CD14-positive monocyte (primary cell): Measurements from ENCODE around the gene VPS35. TPM values are rescaled to one million over a fixed set of nuclear protein-coding genes. Genes with fewer than 3 reads are reported as not detected.
A peak's percentile ranks its signal among the peaks of the same experiment; 100 is the strongest.

ENCODE experiments used
- DNase-seq, 3 donors: peaks; one replicate each; pipeline ENCODE4 v3.0.0-alpha.2; 2011 to 2022
- H2AFZ ChIP-seq: 2 replicates; pipeline ENCODE4 v1.6.0; 2012; ENCODE audit warnings: mild to moderate bottlenecking, low read depth, low read length, inconsistent platforms; ENCODE audit not compliant: insufficient read depth, poor library complexity, severe bottlenecking
- H3K27ac ChIP-seq, 2 donors: 1 replicate in 1 of 2; 2 replicates in 1 of 2; pipeline ENCODE4 v1.5.1; 2012 to 2013; ENCODE audit warnings: low read length in 2 of 2, control low read depth in 1 of 2, inconsistent platforms in 1 of 2, low read depth in 1 of 2, mild to moderate bottlenecking in 1 of 2
- H3K27me3 ChIP-seq, 2 donors: one replicate each; pipeline versions ENCODE4 v1.6.0 to v1.6.1; 2011 to 2013; ENCODE audit warnings: low read length in 2 of 2; ENCODE audit not compliant: control insufficient read depth in 2 of 2, insufficient read depth in 2 of 2
- H3K36me3 ChIP-seq, 2 donors: replicated peaks in 1 of 2; 1 replicate in 1 of 2; 2 replicates in 1 of 2; pipeline versions ENCODE4 v1.5.1 to v1.6.1; 2012 to 2013; ENCODE audit warnings: low read length in 2 of 2, control low read depth in 1 of 2, inconsistent platforms in 1 of 2, mild to moderate bottlenecking in 1 of 2; ENCODE audit not compliant: insufficient read depth in 2 of 2, control insufficient read depth in 1 of 2
- H3K4me1 ChIP-seq, 2 donors: 1 replicate in 1 of 2; 2 replicates in 1 of 2; pipeline versions ENCODE4 v1.5.1 to v1.6.1; 2012 to 2013; ENCODE audit warnings: low read length in 2 of 2, control low read depth in 1 of 2, inconsistent platforms in 1 of 2, mild to moderate bottlenecking in 1 of 2, moderate library complexity in 1 of 2; ENCODE audit not compliant: insufficient read depth in 2 of 2, control insufficient read depth in 1 of 2
- H3K4me2 ChIP-seq: replicated peaks from 2 replicates; pipeline ENCODE3; 2012; ENCODE audit warnings: low read length, moderate library complexity, mild to moderate bottlenecking; ENCODE audit not compliant: poor library complexity, severe bottlenecking; ENCODE audit errors: extremely low read depth
- H3K4me3 ChIP-seq, 3 experiments: fragments of 200-600 bp in 1 of 3; sonication (generic) in 1 of 3; replicated peaks in 1 of 3; 1 replicate in 2 of 3; 2 replicates in 1 of 3; pipeline ENCODE4 v1.5.1; 2011 to 2013; ENCODE audit warnings: low read length in 3 of 3, mild to moderate bottlenecking in 3 of 3, control low read depth in 2 of 3, low read depth in 2 of 3, inconsistent platforms in 1 of 3, moderate library complexity in 1 of 3
- H3K79me2 ChIP-seq: 2 replicates; pipeline ENCODE4 v1.6.0; 2012; ENCODE audit warnings: mild to moderate bottlenecking, control low read depth, inconsistent platforms, low read length, moderate library complexity; ENCODE audit not compliant: insufficient read depth
- H3K9ac ChIP-seq: 2 replicates; pipeline ENCODE4 v1.6.0; 2017; ENCODE audit warnings: low read length, mild to moderate bottlenecking; ENCODE audit not compliant: insufficient read depth, poor library complexity, severe bottlenecking
- H3K9me3 ChIP-seq, 2 donors: replicated peaks in 1 of 2; 1 replicate in 1 of 2; 2 replicates in 1 of 2; pipeline versions ENCODE4 v1.5.1 to v1.6.1; 2012 to 2013; ENCODE audit warnings: low read length in 2 of 2, control low read depth in 1 of 2; ENCODE audit not compliant: control insufficient read depth in 1 of 2, insufficient read depth in 1 of 2
- H4K20me1 ChIP-seq: 2 replicates; pipeline ENCODE4 v1.6.0; 2012; ENCODE audit warnings: mild to moderate bottlenecking, low read length, control low read depth, moderate library complexity; ENCODE audit not compliant: insufficient read depth
- H3K27ac Mint-ChIP-seq, 7 donors: one replicate each; pipeline ENCODE4 v1.8.0; 2020; ENCODE audit warnings: mild to moderate bottlenecking in 7 of 7, mixed read lengths in 7 of 7, moderate library complexity in 6 of 7, inconsistent platforms in 2 of 7
- H3K27me3 Mint-ChIP-seq, 3 donors: one replicate each; pipeline ENCODE4 v1.8.0; 2021 to 2022; ENCODE audit warnings: low read depth in 3 of 3, mild to moderate bottlenecking in 3 of 3, mixed read lengths in 3 of 3, moderate library complexity in 3 of 3, inconsistent platforms in 1 of 3
- H3K36me3 Mint-ChIP-seq, 2 donors: one replicate each; pipeline ENCODE4 v1.8.0; 2020; ENCODE audit warnings: mixed read lengths in 2 of 2, inconsistent platforms in 1 of 2, mild to moderate bottlenecking in 1 of 2
- H3K4me1 Mint-ChIP-seq: one replicate; pipeline ENCODE4 v1.8.0; 2020; ENCODE audit warnings: mild to moderate bottlenecking, mixed read lengths
- H3K4me3 Mint-ChIP-seq, 2 donors: one replicate each; pipeline ENCODE4 v1.8.0; 2020; ENCODE audit warnings: mild to moderate bottlenecking in 2 of 2, mixed read lengths in 2 of 2, moderate library complexity in 1 of 2
- H3K9me3 Mint-ChIP-seq, 7 donors: one replicate each; pipeline ENCODE4 v1.8.0; 2020 to 2022; ENCODE audit warnings: mixed read lengths in 7 of 7, mild to moderate bottlenecking in 6 of 7, moderate library complexity in 6 of 7, inconsistent platforms in 2 of 7
- WGBS: methylation state at CpG from one replicate; pipeline ENCODE4 v1.1.5; 2013; ENCODE audit warnings: missing lambda C conversion rate; ENCODE audit not compliant: insufficient coverage; 5-methylcytosine and 5-hydroxymethylcytosine counted together
- intact Hi-C, 2 donors: fragments of 100-400 bp; cut with micrococcal nuclease; formaldehyde crosslinking; loops; one replicate each; pipeline versions ENCODE4 v1.15.0 to v1.15.1; 2023
- polyA plus RNA-seq, 3 donors: library from polyadenylated mRNA; depleted of rRNA in 1 of 3; unstranded in 2 of 3; stranded (reverse) in 1 of 3; fragments of 300-500 nt in 2 of 3; fragments of >200 nt in 1 of 3; fragmentation: Illumina TruSeq in 2 of 3; gene quantifications; 1 replicate in 2 of 3; 2 replicates in 1 of 3; pipeline ENCODE4 v1.2.3, GENCODE V29; 2012 to 2021
- TF ChIP-seq, protein P1 (sequence below): fragments of 200-600 bp; IDR thresholded peaks from one replicate; pipeline ENCODE4 v1.8.0; 2022; ENCODE audit warnings: antibody characterized with exemption, mild to moderate bottlenecking

The VPS35 gene
- polyA plus RNA-seq, 3 donors: 14.6 to 130 (median 113) TPM

DNA sequence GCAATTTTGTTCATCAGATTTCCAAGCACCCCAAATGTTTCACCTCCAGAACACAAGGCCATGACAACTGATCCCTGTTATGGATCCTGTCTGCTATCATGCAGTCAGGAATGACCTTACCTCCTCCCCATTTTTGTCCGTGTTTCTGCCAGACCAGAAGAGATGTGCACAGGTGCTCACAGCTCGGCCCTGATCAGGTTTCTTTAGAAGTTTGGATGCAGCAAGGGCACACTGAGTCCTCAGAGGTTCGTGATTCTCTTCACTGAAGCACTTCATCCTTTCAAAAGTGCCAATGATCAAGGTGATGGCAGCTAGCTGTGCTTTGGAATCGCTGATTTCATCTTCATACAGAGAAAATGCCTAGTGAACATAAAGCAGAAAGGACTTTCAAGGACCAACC lies 26.9 kb downstream of the VPS35 start:
- no peak overlapping the region for H3K4me2 ChIP-seq
- H3K27me3 ChIP-seq: no peaks in the 10 kb centered on the region
- H3K4me1 ChIP-seq: peaks cover 23 to 26% of the 10 kb centered on the region in 2 donors
- no peaks in the 10 kb centered on the region for H3K79me2 ChIP-seq
- H3K9ac ChIP-seq: no peak overlapping the region
- TF ChIP-seq, protein P1, sequence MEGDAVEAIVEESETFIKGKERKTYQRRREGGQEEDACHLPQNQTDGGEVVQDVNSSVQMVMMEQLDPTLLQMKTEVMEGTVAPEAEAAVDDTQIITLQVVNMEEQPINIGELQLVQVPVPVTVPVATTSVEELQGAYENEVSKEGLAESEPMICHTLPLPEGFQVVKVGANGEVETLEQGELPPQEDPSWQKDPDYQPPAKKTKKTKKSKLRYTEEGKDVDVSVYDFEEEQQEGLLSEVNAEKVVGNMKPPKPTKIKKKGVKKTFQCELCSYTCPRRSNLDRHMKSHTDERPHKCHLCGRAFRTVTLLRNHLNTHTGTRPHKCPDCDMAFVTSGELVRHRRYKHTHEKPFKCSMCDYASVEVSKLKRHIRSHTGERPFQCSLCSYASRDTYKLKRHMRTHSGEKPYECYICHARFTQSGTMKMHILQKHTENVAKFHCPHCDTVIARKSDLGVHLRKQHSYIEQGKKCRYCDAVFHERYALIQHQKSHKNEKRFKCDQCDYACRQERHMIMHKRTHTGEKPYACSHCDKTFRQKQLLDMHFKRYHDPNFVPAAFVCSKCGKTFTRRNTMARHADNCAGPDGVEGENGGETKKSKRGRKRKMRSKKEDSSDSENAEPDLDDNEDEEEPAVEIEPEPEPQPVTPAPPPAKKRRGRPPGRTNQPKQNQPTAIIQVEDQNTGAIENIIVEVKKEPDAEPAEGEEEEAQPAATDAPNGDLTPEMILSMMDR: no peak
- no peaks in the 10 kb centered on the region for H3K9me3 Mint-ChIP-seq
- H3K4me3 ChIP-seq: no peak overlapping the region
- H3K27ac ChIP-seq: peak overlapping the region in 1 of 2 donors; percentile 21
- no peak overlapping the region for H2AFZ ChIP-seq
- no peaks in the 10 kb centered on the region for H3K9me3 ChIP-seq
- no peak overlapping the region for H3K4me3 Mint-ChIP-seq
- intact Hi-C loops: no loop called here
- H3K36me3 ChIP-seq: peaks cover 59 to 84% of the 10 kb centered on the region in 2 donors
- H3K27ac Mint-ChIP-seq: peak overlapping the region in 3 of 7 donors; percentile 53 to 67 (median 55)
- H4K20me1 ChIP-seq: peaks cover 3% of the 10 kb centered on the region
- no peak for DNase-seq
- peaks cover 0 to 2% (median 0%) of the 10 kb centered on the region in 3 donors for H3K27me3 Mint-ChIP-seq
- peaks cover 26% of the 10 kb centered on the region for H3K4me1 Mint-ChIP-seq
- 75% methylated on average over 4 of the region's 4 CpGs for WGBS
- H3K36me3 Mint-ChIP-seq: peaks cover 59 to 86% of the 10 kb centered on the region in 2 donors

DNA sequence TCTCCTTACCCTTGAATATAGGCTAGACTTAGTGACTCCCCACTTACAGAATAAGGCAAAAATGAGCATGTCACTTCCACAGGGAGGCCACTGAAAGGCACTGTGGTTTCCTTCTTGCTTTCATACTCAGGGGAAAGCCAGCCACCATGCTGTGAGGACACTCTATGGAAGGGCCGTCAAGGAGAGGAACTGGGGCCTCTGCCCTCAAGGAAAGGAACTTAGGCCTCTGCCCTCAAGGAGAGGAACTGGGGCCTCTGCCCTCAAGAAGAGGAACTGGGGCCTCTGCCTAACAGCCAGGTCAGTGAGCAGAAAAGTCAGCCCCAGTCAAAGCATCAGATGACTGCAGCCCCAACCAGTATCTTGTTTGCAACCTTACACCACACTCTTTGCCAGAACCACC lies 30.1 kb downstream of the VPS35 start:
- H2AFZ ChIP-seq: no peak overlapping the region
- 0% methylated on average over 1 of the region's 1 CpG for WGBS
- H4K20me1 ChIP-seq: no peaks in the 10 kb centered on the region
- Mint-ChIP-seq H3K36me3 (peaks cover 50 to 74% of the 10 kb centered on the region in 2 donors), H3K27ac (peak overlapping the region; percentile 84 to 91 (median 89)), H3K27me3 (no peaks in the 10 kb centered on the region), H3K4me1 (peaks cover 36% of the 10 kb centered on the region), H3K9me3 (peaks cover 0 to 2% (median 0%) of the 10 kb centered on the region in 7 donors), H3K4me3 (peak overlapping the region; percentile 22 to 43)
- no peaks in the 10 kb centered on the region for H3K27me3 ChIP-seq
- H3K9ac ChIP-seq: no peak overlapping the region
- H3K79me2 ChIP-seq: no peaks in the 10 kb centered on the region
- H3K4me2 ChIP-seq: peak overlapping the region; percentile 44
- H3K4me1 ChIP-seq: peaks cover 35 to 36% of the 10 kb centered on the region in 2 donors
- H3K4me3 ChIP-seq: peak overlapping the region in 1 of 3 experiments; percentile 34
- TF ChIP-seq, protein P1: peak; percentile 9
- peak overlapping the region; percentile 4 to 80 for H3K27ac ChIP-seq
- H3K36me3 ChIP-seq: peaks cover 36 to 57% of the 10 kb centered on the region in 2 donors
- intact Hi-C loops: no loop called here
- DNase-seq: peak; percentile 89 to 93 (median 89)
- no peaks in the 10 kb centered on the region for H3K9me3 ChIP-seq
